NCI-H1105 treated with DMSO at 0.1 percent for 48 hours (cell line): ENCODE results near the gene DLGAP4.

Experiments
- DNase-seq: peaks from one replicate; lab custom pipeline; 2025; lab: John Stamatoyannopoulos, UW

The DLGAP4 gene

GRCh38 chr20:36322131-36322530 is 16.0 kb downstream of the DLGAP4 start:
- DNase-seq: no peak

GRCh38 chr20:36330091-36330490 is 24.0 kb downstream of the DLGAP4 start:
- no peak for DNase-seq

DNA sequence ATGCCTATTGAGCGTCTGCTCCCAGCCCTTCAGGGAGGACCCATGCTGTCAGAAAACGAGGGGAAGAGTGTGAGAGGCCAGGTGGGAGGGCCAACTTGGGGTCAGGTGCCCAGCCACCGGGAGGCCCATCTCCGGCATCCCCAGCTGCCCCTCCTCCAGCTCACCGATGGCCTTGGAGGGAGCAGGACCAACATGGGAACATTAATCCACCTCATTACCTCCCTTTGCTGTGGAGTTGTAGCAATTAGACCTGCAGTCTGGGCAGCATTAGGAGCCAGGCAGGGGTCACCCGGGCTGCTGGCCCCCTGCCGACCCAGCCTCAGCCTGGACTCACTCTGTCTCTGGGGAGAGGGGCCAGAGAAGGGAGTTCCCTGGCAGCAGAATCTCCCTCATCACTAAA is 25.1 kb downstream of the DLGAP4 start:
- no peak for DNase-seq

- DNase-seq: no peak
Measured at GRCh38 chr20:36333841-36334240, 27.7 kb downstream of the DLGAP4 start.

GRCh38 chr20:36334281-36335205 is 28.4 kb downstream of the DLGAP4 start:
- DNase-seq: peak; percentile 14

DNA sequence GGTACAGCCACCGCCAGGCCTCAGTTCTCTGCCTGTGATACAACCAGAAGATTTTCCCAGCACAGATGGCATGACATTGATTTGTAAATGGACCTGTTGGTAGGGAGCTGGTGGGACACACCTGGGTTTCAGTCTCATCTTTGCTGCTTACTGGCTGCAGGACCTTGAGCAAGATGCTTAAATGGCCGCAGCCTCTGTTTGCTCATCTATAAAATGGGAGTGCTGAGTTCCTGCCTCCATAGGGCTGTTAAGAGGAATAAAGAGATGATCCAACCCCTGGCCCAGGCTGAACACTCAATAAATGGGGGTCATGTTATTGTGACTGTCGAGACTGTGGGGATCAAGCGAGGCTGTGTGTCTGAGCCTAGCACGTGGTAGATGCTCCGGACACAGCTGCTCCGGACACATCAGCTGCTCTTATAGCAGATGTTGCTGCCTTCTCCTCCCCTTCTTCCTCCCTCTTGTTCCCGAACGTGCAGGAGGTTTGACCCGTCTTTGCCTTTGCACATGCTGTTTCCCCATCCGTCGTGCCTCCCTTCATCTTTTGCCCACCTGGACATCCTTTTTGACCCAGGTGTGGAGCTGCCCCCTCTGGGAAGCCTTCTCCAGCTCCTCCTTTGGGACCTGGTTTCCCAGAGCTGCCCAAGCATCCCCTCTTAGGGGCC is 29.2 kb downstream of the DLGAP4 start:
- DNase-seq: no peak

DNA sequence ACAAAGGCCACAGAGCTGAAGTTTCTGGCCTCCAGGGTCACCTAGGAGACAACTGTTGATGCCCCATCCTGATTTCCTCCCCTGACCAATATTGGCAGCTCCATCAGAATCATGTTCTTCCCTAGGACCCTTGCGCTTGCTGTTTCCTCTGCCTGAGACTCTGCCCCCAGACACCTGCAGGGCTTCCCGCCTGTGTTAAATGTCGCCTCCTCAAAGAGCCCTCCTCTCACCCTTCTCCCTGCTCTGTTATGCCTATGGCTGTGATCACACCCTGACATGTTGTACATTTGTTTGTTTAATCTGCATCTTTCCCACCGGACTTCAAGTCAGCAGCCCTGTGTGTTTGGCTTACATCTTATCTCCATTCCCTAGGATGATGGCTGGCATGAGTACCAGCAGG is 30.1 kb downstream of the DLGAP4 start:
- DNase-seq: no peak

DNA sequence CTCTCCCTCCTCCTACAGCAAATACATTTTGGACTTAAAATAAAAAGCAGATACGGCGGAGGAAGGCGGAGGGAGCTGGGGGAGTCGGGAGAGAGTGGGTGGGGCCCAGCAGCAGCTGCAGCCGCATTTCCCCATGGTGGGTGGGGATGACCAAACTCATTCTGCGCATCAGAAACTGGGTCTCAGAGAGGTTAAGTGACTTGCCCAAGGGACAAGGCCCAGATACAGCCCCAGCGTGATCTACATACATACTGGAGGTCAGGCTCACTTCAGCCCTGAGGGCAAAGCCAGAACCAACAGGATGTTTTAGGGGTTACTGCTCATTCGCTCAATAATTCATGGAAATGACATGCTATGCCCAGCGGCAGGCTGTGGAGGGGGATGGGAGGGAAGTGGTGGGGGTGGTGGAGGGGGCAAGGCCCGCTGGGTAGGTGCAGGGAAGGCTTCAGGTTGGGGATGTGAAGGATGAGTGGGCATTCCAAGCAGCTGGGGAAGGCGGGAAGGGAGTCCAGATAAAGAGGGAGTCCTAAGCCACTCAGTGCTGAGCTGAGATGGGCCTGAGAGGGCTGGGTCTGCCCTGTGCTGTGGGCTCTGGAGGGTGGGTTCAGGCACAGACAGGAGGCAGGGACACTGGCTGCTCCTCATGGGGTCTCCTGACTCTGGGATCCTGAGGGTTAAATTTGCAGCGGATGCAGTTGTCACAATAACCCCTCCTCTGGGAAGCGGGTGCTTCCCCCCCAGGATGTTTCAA is 31.0 kb downstream of the DLGAP4 start:
- DNase-seq: no peak

DNA sequence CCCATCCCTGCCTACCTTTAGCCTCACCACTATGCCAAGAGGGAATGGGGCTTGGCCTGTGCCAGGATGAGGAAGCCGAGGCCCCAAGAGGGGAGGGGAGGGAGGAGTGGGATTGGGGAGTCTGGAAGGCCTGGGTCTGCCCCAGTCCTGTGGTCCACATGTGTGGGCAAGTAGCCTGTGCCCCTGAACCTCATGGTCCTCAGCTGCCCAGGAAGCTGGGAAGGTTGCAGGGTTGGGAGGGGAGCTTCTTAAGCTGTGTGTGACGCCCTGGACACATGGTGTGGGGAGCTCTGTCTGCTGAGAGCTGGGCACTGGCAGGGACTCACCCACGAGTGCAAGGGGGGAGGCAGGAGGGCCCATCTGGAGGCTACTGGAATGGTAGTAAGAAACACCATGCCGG is 31.7 kb downstream of the DLGAP4 start:
- no peak for DNase-seq

DNA sequence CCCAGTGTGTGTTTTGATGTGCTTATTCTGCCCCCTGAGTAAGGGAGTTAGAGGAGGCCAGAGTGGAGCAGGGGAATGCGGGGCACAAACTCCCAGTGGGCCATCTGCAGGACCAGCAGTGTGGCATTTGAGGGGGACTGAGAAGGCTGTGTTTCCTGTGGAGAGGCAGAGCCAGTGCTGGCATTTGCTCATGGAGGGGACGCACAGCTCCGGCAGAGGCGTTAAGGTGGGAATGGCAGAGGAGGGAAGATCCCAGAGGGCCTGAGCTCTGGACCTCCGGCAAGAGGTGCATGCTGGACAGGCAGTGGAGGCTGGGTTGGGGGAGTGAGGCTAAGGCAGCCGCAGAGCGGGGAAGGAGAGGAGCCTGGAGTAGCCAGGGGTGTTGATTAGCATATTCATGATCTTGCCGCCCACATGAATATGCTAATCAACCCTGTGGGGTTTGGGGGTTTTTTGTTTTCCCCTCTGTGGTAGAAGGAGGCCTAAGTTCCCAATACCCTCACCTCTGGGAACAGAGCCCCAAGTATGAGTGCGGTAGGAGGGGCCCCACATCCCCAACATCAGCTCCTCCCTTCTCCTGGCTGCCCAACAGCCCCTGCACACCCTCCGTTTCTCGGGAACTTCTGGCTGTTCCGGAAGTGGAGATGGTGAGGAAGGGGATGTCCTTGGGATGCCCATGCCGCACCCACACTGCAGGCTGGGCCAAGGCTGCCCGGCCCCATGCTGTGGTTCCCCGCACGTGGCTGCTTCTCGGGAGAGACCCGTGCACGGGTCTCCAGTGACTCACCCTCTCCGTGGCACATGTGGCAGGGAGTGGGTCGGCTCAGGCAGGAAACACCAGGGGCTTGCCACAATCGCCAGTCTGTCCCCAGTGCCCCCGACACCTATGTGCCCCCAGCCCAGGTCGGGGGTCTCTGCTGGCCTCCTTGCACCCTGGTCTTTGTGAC is 33.8 kb downstream of the DLGAP4 start:
- no peak for DNase-seq

DNA sequence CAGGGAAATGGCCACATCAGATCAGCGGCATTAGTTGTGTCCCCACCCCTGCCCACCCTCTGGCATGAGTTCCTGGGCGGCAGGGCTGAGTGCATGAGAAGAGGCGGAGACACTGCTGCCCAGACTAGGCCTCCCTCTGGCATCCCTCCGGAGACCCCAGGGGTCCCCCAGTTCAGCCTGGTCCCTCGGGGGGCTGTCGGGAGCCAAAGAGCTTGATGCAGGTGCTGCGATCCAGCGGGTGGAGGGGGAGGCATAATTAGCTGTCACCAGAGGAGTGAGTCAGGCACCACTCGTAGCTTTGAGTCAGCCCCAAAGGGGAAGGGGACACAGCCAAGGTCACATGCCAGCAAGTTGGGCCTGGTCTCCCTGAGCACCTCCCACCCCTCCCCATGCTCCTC is 34.5 kb downstream of the DLGAP4 start:
- no peak for DNase-seq

DNA sequence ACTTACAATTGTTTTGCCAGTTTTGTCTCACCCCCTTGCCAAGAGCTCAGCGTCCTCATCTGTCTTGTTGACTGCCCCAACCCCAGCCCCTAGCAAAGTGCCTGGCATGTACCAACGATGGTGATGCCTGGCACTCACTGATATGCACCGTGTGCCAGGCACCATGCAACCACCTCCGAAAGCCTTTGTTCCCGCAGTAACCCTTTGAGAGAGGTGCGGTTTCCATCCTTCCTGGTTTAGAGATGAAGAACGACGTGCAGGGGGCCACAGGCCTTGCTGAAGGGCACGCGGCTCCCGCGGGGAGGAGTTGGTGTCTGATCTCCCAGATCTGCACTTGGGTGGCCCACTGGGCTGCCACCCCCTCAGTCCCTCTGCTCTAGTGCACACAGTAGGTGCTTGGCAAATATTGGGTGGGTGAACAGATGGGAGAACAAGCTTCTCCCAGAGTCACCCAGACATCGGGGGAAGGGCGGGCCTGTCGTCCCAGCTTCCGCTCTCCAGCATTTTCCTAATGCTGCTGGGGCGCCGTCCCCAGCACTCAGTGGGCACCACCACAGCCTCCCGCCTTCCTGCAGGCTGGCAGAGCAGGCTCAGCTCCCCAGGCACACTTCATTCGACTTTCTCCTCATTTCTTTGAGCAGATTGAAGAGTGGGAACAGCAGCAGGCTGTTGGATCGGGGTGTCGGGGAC is 35.3 kb downstream of the DLGAP4 start:
- no peak for DNase-seq

- DNase-seq: no peak
Measured at GRCh38 chr20:36342331-36343120, 36.4 kb downstream of the DLGAP4 start.

- DNase-seq: no peak
Measured at GRCh38 chr20:36343641-36344040, 37.5 kb downstream of the DLGAP4 start.

DNA sequence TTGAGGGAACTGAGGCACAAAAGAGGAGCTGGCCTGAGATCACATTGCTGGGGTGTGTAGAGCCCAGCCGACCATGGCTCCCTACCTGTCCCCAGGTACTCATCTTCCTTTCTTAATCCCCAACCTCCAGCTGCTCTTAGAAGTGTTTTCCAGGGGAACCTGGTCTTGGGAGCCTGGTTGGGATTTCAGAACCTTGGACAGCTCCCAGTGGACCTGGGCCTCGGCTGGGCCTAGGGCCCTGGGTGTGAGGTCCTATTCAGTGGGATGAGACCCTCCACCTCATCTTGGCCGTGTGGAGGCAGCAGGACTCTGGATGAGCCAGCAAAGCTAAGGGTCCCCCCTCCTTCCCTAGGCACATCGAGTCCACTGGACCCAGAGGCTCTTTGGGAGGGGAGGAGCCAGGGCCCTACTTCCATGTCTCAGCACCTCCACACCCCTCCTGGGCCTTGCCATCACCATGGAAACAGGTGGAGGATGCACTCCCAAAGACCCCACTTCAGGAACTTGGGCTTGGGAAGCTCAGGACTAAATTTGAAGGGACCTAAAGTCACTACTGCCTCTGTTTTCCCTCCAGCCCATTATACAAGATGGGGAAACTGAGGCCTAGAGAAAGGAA is 38.5 kb downstream of the DLGAP4 start:
- no peak for DNase-seq

DNA sequence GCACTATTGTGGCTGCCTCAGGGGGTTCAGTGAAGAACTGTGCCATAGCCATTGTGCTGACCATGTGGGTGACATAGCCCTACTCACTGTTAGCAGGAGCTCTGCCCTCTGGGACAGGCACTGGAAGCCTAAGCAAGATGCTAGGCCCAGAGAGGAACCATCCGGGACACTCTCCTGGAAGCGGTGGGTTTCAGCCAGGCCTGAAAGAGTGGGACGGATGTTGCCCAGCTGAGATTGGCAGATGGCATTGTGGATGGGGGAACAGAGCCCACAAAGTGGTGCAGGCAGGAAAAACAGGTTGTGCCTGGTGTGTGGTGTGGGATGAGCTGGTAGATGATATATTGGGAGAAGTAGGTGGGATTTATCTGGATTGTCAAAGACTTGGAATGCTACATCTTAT is 40.1 kb downstream of the DLGAP4 start:
- no peak for DNase-seq

GRCh38 chr20:36349384-36350170 is 43.4 kb downstream of the DLGAP4 start:
- no peak for DNase-seq

DNA sequence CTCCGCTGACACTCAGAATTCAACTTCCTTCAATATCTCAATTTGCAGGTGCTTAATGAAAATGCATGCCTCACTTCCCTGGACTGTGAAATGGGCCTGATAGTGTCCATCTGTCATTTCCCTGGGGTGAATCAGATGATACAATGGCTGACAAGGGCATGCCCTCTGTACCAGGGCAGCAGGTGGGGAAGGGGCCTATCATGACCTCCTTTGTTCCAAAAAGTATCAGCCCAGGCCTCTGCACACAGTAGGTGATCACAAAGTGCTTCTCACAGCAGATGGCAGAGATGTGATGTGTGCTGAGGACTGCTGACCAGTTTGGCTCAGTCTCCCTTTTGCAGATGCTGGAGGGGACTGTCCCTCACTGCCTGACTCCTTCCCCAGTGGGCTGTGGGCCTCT is 44.3 kb downstream of the DLGAP4 start:
- DNase-seq: no peak

GRCh38 chr20:36351937-36352336 is 45.8 kb downstream of the DLGAP4 start:
- no peak for DNase-seq
